HUES6 (cell line): ENCODE results near the gene CANT1.

Experiments used
- H3K27ac ChIP-seq: 2 replicates; pipeline ENCODE4 v1.7.0; 2013; ENCODE audit warnings: low read depth, mild to moderate bottlenecking, low read length, inconsistent platforms
- H3K27me3 ChIP-seq: 2 replicates; pipeline ENCODE4 v1.6.1; 2013; ENCODE audit warnings: low read length; ENCODE audit not compliant: control insufficient read depth, insufficient read depth
- H3K36me3 ChIP-seq: 2 replicates; pipeline ENCODE4 v1.6.1; 2013; ENCODE audit warnings: low read length; ENCODE audit not compliant: control insufficient read depth, insufficient read depth
- H3K4me1 ChIP-seq: 2 replicates; pipeline ENCODE4 v1.6.1; 2013; ENCODE audit warnings: low read length; ENCODE audit not compliant: control insufficient read depth, insufficient read depth
- H3K4me3 ChIP-seq: 2 replicates; pipeline ENCODE4 v1.5.1; 2013; ENCODE audit warnings: low read depth, low read length
- H3K9ac ChIP-seq: one replicate; pipeline ENCODE4 v1.6.1; 2013; ENCODE audit warnings: mild to moderate bottlenecking, low read length
- H3K9me3 ChIP-seq: 2 replicates; pipeline ENCODE4 v1.6.1; 2013; ENCODE audit warnings: low read depth, low read length; ENCODE audit not compliant: control insufficient read depth, insufficient read depth

CANT1 gene

GRCh38 chr17:78991906-78992532 is 17.5 kb downstream of the CANT1 start:
- Histone ChIP-seq H3K4me3 (no peak overlapping the region), H3K36me3 (peaks cover 37% of the 10 kb centered on the region), H3K4me1 (peaks cover 1% of the 10 kb centered on the region), H3K27me3 (no peaks in the 10 kb centered on the region; the same call in 1 of the 2 replicates), H3K9ac (no peak overlapping the region), H3K9me3 (no peaks in the 10 kb centered on the region), H3K27ac (no peak overlapping the region)

GRCh38 chr17:78991017-78991738 is 18.4 kb downstream of the CANT1 start:
- Histone ChIP-seq H3K9ac (no peak overlapping the region), H3K27me3 (no peaks in the 10 kb centered on the region), H3K9me3 (no peaks in the 10 kb centered on the region), H3K4me1 (peaks cover 9% of the 10 kb centered on the region), H3K4me3 (no peak overlapping the region), H3K27ac (no peak overlapping the region), H3K36me3 (peaks cover 29% of the 10 kb centered on the region)

GRCh38 chr17:78990349-78991016 is 19.1 kb downstream of the CANT1 start:
- Histone ChIP-seq H3K9ac (no peak overlapping the region), H3K9me3 (no peaks in the 10 kb centered on the region), H3K27ac (no peak overlapping the region), H3K36me3 (peaks cover 22% of the 10 kb centered on the region), H3K4me1 (peaks cover 11% of the 10 kb centered on the region), H3K27me3 (no peaks in the 10 kb centered on the region), H3K4me3 (no peak overlapping the region)

- Histone ChIP-seq H3K27me3 (no peaks in the 10 kb centered on the region), H3K9me3 (no peaks in the 10 kb centered on the region), H3K36me3 (peaks cover 3% of the 10 kb centered on the region), H3K4me1 (peaks cover 11% of the 10 kb centered on the region), H3K27ac (no peak overlapping the region), H3K4me3 (no peak overlapping the region), H3K9ac (no peak overlapping the region)
Measured at GRCh38 chr17:78988152-78988551, 21.4 kb downstream of the CANT1 start.

- Histone ChIP-seq H3K9me3 (no peaks in the 10 kb centered on the region), H3K27ac (no peak overlapping the region), H3K4me1 (peaks cover 11% of the 10 kb centered on the region), H3K36me3 (peaks cover 3% of the 10 kb centered on the region), H3K27me3 (no peaks in the 10 kb centered on the region), H3K9ac (peak overlapping the region; percentile 55), H3K4me3 (peak overlapping the region; percentile 9)
Measured at GRCh38 chr17:78986649-78987328, 22.8 kb downstream of the CANT1 start.

- Histone ChIP-seq H3K4me3 (peak overlapping the region; percentile 9), H3K36me3 (peaks cover 2% of the 10 kb centered on the region), H3K9ac (no peak overlapping the region), H3K9me3 (no peaks in the 10 kb centered on the region), H3K27ac (no peak overlapping the region), H3K4me1 (peaks cover 11% of the 10 kb centered on the region), H3K27me3 (no peaks in the 10 kb centered on the region)
Measured at GRCh38 chr17:78986048-78986648, 23.4 kb downstream of the CANT1 start.

- Histone ChIP-seq H3K27me3 (no peaks in the 10 kb centered on the region), H3K9me3 (no peaks in the 10 kb centered on the region), H3K4me1 (peaks cover 11% of the 10 kb centered on the region), H3K9ac (no peak overlapping the region), H3K4me3 (no peak overlapping the region), H3K27ac (no peak overlapping the region), H3K36me3 (no peaks in the 10 kb centered on the region; the same call in 1 of the 2 replicates)
Measured at GRCh38 chr17:78985395-78985794, 24.2 kb downstream of the CANT1 start.

GRCh38 chr17:78981010-78981888 is 28.3 kb downstream of the CANT1 start:
- no peaks in the 10 kb centered on the region for H3K36me3 ChIP-seq
- no peak overlapping the region for H3K27ac ChIP-seq
- H3K9me3 ChIP-seq = no peaks in the 10 kb centered on the region
- no peaks in the 10 kb centered on the region for H3K27me3 ChIP-seq
- no peak overlapping the region for H3K9ac ChIP-seq
- peaks cover 10% of the 10 kb centered on the region for H3K4me1 ChIP-seq
- H3K4me3 ChIP-seq = no peak overlapping the region

- H3K9me3 ChIP-seq = no peaks in the 10 kb centered on the region
- no peak overlapping the region for H3K9ac ChIP-seq
- H3K36me3 ChIP-seq = no peaks in the 10 kb centered on the region
- H3K4me3 ChIP-seq = no peak overlapping the region
- H3K27ac ChIP-seq = no peak overlapping the region
- H3K4me1 ChIP-seq = peaks cover 13% of the 10 kb centered on the region
- H3K27me3 ChIP-seq = no peaks in the 10 kb centered on the region
Measured at GRCh38 chr17:78980624-78980972, 29.0 kb downstream of the CANT1 start.
